HG03521 (cell line): ENCODE data around the gene GPR37.

Experiments used
- ATAC-seq: cut with Tn5 transposase; IDR thresholded peaks from one replicate; pipeline ENCODE4 v1.9.1; 2021; ENCODE audit warnings: mild to moderate bottlenecking, moderate library complexity; ENCODE audit not compliant: unreplicated experiment

GPR37 gene

GRCh38 chr7:124737760-124738300, 27.8 kb downstream of the GPR37 start:
- no peak for ATAC-seq

DNA sequence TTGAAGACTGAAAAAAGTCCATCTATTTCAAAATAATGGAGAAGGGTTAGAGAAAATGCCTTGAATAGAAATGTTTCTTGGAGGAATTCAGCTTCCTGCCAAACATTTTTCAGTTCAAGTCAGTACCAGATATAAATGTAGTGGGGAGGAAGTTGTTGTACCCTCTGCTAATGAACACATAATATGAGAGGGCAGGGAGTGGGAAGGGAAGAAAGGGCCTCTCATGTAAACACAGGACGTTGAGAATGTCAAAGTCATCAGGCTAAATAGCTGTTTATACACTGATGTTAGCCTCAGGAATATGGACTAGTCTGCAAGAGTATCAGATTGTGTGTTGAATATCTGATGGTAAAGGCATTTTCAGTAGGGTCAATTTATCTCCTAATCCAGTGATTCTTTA, 37.0 kb downstream of the GPR37 start:
- ATAC-seq = no peak

DNA sequence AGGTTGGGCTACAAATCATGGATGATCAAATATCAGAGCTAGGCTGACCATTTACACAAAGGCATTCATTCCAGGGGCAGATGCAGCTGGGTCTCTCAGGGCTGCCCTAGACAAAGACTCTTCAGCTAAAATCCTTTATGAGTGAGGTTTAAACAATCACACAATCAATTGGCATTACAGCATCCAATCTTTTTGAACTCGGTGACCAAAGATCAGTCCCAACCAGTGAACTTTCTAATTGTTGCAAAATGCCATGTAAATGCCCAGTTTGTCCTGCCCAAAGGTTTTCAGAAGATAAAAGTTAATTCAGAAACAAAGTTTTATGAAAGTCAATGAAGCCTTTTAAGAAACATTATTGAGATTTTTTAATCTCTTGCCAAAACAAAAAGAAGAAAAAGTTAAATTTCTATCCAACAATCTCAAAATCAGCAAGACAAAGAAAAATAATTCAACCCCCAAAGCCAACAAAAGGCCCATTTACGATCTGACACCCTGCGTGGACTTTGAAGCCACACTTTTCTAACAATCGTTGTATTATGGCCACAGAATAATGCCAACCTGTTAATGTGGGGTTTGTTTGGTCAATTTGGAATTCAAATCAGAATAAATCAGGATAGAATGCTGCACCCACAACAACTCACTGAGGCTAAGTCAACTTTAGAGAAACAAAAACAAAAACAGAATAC, 40.9 kb downstream of the GPR37 start:
- ATAC-seq = no peak

DNA sequence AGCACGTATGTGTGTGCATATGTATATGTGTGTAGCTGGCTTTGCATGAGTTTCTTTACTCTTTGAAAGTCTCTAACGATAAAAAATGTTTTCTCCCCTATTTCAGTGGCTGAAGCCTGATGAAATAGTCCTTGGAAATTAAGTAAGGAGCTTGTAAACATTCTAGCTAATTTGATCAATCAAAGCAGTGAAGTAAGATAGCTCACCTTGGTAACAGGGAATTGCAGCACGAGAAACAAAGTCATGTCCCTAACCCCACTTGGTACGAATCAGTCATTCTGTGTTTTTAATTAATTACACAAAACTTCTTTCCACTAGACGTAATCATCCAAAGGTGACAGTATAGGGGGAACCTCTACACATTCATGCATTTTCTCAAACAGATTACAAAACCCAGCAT, 41.5 kb downstream of the GPR37 start:
- ATAC-seq = no peak

DNA sequence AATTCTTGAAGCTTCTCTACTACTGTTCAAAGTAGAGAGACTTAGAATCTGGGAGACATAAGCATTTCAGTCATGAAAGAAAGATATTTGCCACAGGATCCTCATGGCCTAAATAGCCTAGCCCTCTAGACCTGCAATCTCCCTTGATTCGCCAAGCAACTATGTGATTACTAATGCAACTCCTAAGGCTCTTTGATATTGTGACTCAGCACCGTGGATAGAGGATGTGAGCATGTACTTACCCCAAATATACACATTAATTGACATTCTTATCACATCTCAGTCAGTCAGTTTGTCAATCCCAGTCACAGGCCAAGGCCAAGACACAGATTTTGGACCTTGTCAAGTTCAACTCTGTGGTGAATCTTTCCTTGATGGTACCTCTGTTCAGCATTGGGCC, 42.6 kb downstream of the GPR37 start:
- ATAC-seq = no peak

DNA sequence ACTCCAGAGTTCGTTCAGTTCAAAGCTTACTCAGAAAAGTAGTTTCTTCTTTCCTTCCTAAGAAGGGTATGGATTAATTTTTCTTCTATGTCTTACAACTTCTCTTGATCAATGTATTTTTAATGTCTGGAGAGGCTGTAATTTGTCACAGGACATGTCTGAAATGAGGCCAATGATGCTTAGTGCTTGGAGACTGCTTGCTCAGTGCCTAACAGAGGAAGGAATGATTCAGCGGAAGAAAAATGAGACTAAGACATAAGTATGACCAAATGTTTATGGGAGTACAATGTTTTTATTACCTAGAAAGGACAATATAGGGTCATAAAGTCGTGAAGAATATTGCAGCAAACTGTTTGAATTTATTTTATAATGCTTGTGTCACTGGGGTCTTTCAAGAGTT, 43.3 kb downstream of the GPR37 start:
- ATAC-seq = no peak

GRCh38 chr7:124720195-124720594, 45.4 kb downstream of the GPR37 start:
- ATAC-seq = no peak

DNA sequence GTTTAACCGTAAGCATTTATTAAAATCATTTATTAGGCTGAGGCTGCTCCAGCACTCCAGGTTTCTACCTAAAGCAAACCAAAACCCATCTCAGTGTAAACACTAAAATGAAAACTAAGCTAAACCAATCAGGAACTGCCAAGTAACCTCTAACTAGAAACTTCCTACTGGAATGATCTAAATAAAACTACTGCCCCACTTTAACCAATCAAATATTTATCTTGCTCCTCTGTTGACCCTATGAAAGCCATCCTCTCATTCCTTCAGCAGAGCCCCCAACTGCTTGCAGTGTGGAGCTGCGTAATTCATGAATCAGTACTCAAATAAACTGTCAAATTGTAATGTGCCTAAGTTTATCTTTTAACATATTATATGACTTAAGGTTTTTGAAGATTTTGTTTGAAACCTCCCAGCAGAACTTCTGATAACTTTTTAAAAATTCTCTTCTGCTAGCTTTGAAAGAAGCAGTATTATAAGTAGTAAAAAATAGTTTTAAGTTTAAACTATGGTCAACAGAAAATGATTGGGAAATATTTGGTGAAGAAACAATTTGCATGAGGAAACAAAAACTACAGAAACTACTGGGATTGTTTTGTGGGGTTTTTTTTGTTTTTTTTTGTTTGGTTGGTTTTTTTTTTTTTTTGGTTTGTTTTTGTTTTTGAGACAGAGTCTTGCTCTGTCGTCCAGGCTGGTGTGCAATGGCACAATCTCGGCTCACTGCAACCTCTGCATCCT, 47.4 kb downstream of the GPR37 start:
- no peak for ATAC-seq

- ATAC-seq = no peak
Observed at GRCh38 chr7:124716894-124717293, 48.7 kb downstream of the GPR37 start.

GRCh38 chr7:124713086-124713485, 52.5 kb downstream of the GPR37 start:
- no peak for ATAC-seq

DNA sequence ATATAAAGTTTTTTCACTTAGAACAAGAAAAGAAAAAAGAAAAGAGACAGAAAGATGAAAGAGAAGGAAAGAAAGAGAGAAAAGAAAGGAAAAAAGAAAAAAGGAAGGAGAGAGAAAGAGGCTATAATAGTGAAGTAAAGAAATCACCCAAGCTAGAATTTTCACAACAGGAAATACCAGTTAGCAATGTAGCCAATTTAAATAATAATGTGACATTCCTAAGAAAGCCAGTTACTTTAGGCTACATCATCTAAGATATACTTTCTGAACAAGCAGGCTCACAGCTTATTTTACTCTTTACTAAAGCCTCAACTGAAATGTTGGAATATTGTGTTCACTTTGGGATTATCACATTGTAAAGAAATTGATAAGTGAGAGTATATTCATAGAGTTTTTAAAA, 53.6 kb downstream of the GPR37 start:
- ATAC-seq = no peak

DNA sequence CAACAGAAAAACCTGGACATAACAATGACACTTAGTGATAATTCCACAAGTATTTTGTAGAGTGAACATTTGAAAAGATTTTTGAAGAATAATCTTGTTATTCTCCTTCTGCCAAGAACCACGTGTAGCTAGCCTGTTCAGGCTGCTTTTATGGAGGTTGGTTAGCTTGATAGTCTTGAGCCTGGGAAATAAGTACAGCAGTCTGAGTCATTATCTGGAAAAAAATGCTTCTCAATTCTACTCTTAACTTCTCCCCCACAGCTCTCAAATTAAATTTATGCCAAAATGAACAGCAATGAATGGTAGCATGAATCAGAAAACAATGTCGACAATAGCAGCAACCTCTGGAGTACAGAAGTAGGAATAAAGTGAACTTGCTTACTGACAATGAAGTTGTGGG, 63.2 kb downstream of the GPR37 start:
- no peak for ATAC-seq

DNA sequence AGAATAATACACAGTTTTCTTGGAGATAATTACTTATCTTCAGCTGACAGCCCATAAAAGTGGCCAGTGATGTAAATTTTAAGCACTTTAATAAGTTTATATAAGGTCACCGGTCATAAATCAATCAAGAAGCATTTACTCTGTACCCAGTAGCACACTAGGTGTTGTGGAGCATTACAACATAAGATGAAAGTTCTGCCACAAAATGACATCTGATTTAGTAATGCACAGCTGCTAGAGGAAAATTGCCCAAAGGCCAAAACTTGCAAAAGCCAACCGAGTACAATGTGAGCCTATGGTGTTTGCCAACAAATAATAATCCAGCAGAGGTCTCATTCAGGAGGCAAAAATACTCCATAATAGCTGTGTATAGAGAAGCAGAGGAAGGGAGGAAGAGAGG, 63.6 kb downstream of the GPR37 start:
- no peak for ATAC-seq

GRCh38 chr7:124700655-124701054, 64.9 kb downstream of the GPR37 start:
- ATAC-seq = no peak

DNA sequence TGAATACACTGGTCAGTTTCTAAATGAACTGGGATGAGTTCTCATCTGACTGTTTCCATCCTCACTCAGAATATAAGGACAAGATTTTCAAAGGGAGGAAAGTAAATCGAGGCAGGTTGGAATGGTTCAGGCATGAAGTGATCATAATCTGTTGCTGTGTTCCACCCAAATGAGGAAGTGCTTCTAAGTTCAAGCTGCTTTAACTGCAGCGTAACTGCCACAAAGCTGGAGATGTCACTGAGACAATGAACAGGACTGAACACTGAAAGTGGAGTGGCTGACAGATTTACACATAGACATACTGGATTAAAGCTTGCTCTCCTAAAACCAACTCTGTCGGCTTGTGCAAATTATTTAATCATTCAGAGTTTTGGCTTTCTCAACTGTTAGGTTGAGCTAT, 66.6 kb downstream of the GPR37 start:
- ATAC-seq = no peak

DNA sequence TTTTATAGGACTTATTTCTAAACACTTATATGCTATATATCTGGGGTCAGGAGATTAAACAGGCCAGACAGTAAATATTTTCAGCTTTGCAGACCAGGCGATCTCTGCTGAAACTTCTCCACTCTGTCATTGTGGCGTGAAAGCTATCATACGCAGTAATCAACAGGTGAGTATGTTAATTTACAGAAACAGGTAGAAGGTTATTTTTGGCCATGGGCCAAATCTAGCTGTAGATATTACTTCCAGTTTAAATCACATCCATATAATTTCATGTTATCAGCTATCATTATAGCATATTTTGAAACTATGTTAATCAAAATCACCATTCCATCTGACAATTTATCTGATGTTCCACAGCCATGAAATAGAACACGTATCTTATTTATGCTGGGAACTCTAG, 67.8 kb downstream of the GPR37 start:
- ATAC-seq = no peak
